CD4-positive, alpha-beta T cell (primary cell): ENCODE results near the gene MYORG. TPM values are rescaled to one million over a fixed set of nuclear protein-coding genes. Genes with fewer than 3 reads are reported as not detected.

ENCODE experiments used
- ATAC-seq: fragments of 200-7000 bp; cut with Tn5 transposase; one replicate; pipeline ENCODE4 v1.10.0; 2022; ENCODE audit warnings: mild to moderate bottlenecking; ENCODE audit not compliant: poor library complexity
- CTCF ChIA-PET: fragments of 350-600 bp; sonication (Branson Sonifier 250); formaldehyde crosslinking; loops from one replicate; lab custom pipeline; 2021; ENCODE audit warnings: antibody characterized with exemption, inconsistent platforms; lab: Charles Lee
- POLR2A ChIA-PET: fragments of 350-600 bp; sonication (Branson Sonifier 250); formaldehyde crosslinking; loops from one replicate; lab custom pipeline; 2021; ENCODE audit warnings: antibody characterized with exemption, inconsistent platforms; lab: Charles Lee
- DNase-seq, 14 experiments: peaks; one replicate each; pipeline ENCODE4 v3.0.0-alpha.2; 2013 to 2020; ENCODE audit warnings: mixed read lengths in 2 of 14
- H3K27ac ChIP-seq, 2 donors: one replicate each; pipeline versions ENCODE4 v1.5.1 to v1.7.0; 2013; ENCODE audit warnings: low read length in 2 of 2, low read depth in 1 of 2, mild to moderate bottlenecking in 1 of 2
- H3K27me3 ChIP-seq, 2 experiments: 1 replicate in 1 of 2; 2 replicates in 1 of 2; pipeline versions ENCODE4 v1.6.1 to v1.7.0; 2013; ENCODE audit warnings: low read length in 2 of 2, control low read depth in 1 of 2, mild to moderate bottlenecking in 1 of 2, moderate library complexity in 1 of 2; ENCODE audit not compliant: insufficient read depth in 2 of 2, control insufficient read depth in 1 of 2
- H3K36me3 ChIP-seq: one replicate; pipeline ENCODE4 v1.6.1; 2013; ENCODE audit warnings: low read length, control low read depth; ENCODE audit not compliant: insufficient read depth
- H3K4me1 ChIP-seq: one replicate; pipeline ENCODE4 v1.6.1; 2013; ENCODE audit warnings: low read length, control low read depth; ENCODE audit not compliant: insufficient read depth
- H3K4me3 ChIP-seq: one replicate; pipeline ENCODE4 v1.5.1; 2013; ENCODE audit warnings: mild to moderate bottlenecking, low read length, moderate library complexity
- H3K9me3 ChIP-seq, 2 experiments: 1 replicate in 1 of 2; 2 replicates in 1 of 2; pipeline versions ENCODE4 v1.6.1 to v1.7.0; 2013; ENCODE audit warnings: low read length in 2 of 2, mild to moderate bottlenecking in 2 of 2, control low read depth in 1 of 2, moderate library complexity in 1 of 2; ENCODE audit not compliant: control insufficient read depth in 1 of 2, insufficient read depth in 1 of 2
- H3K27ac Mint-ChIP-seq: one replicate; pipeline ENCODE4 v1.8.0; 2020; ENCODE audit warnings: mixed read lengths
- H3K27me3 Mint-ChIP-seq: one replicate; pipeline ENCODE4 v1.8.0; 2021; ENCODE audit warnings: mixed read lengths
- H3K36me3 Mint-ChIP-seq: one replicate; pipeline ENCODE4 v1.8.0; 2021; ENCODE audit warnings: low read depth, mixed read lengths
- H3K4me1 Mint-ChIP-seq: one replicate; pipeline ENCODE4 v1.8.0; 2021; ENCODE audit warnings: low read depth, mixed read lengths
- H3K4me3 Mint-ChIP-seq: one replicate; pipeline ENCODE4 v1.8.0; 2020; ENCODE audit warnings: mild to moderate bottlenecking, mixed read lengths
- H3K9me3 Mint-ChIP-seq: one replicate; pipeline ENCODE4 v1.8.0; 2020; ENCODE audit warnings: mixed read lengths
- CTCF ChIP-seq: fragments of 200-600 bp; IDR thresholded peaks from one replicate; pipeline ENCODE4 v1.8.0; 2022; ENCODE audit warnings: antibody characterized with exemption, mild to moderate bottlenecking
- intact Hi-C, 2 experiments: fragments of 100-400 bp; cut with DNase I in 1 of 2; cut with micrococcal nuclease in 1 of 2; formaldehyde crosslinking; loops; one replicate each; pipeline versions ENCODE4 v1.15.1 to v1.9.0; 2023 to 2025; cut with DNase I, micrococcal nuclease
- total RNA-seq, 174 experiments: library from RNA in 2 of 174; stranded (reverse) in 2 of 174; gene quantifications; one replicate each; pipeline ENCODE4 v1.2.3 and lab custom pipeline; 2021 to 2026

MYORG gene
- total RNA-seq, 2 experiments from 2014 or later = 0.42 to 0.58 TPM

- DNase-seq (no peak), ATAC-seq (no peak)
- Mint-ChIP-seq H3K27ac (no peak overlapping the region), H3K36me3 (peaks cover 60% of the 10 kb centered on the region), H3K27me3 (no peaks in the 10 kb centered on the region), H3K4me1 (peaks cover 11% of the 10 kb centered on the region), H3K9me3 (no peaks in the 10 kb centered on the region), H3K4me3 (no peak overlapping the region)
- H3K27me3 ChIP-seq = no peaks in the 10 kb centered on the region
- H3K9me3 ChIP-seq = no peaks in the 10 kb centered on the region
- intact Hi-C loops = no loop called here
- CTCF ChIA-PET = no interaction called here
- no peak for TF ChIP-seq CTCF
- H3K4me3 ChIP-seq = no peak overlapping the region
- no peaks in the 10 kb centered on the region for H3K4me1 ChIP-seq
- peaks cover 41% of the 10 kb centered on the region for H3K36me3 ChIP-seq
- POLR2A ChIA-PET = no interaction called here
- H3K27ac ChIP-seq = no peak overlapping the region
Observed at GRCh38 chr9:34337403-34337802, 39.3 kb downstream of the MYORG start.

GRCh38 chr9:34335376-34335775 lies 41.3 kb downstream of the MYORG start:
- H3K36me3 ChIP-seq = peaks cover 28% of the 10 kb centered on the region
- DNase-seq (no peak), ATAC-seq (no peak)
- H3K27ac Mint-ChIP-seq = no peak overlapping the region
- H3K36me3 Mint-ChIP-seq = peaks cover 47% of the 10 kb centered on the region
- no peaks in the 10 kb centered on the region for H3K9me3 Mint-ChIP-seq
- POLR2A ChIA-PET = no interaction called here
- peaks cover 26% of the 10 kb centered on the region for H3K4me1 Mint-ChIP-seq
- H3K27ac ChIP-seq = no peak overlapping the region
- H3K4me3 ChIP-seq = no peak overlapping the region
- no peak overlapping the region for H3K4me3 Mint-ChIP-seq
- H3K4me1 ChIP-seq = peaks cover 5% of the 10 kb centered on the region
- no peaks in the 10 kb centered on the region for H3K9me3 ChIP-seq
- intact Hi-C loops = no loop called here
- H3K27me3 Mint-ChIP-seq = no peaks in the 10 kb centered on the region
- CTCF ChIA-PET = interaction anchor here (0.6 kb wide), 1 partner anchor 15 kb away, joined by 3 read pairs; no protein-coding TSS in a partner anchor
- TF ChIP-seq CTCF = no peak
- no peaks in the 10 kb centered on the region for H3K27me3 ChIP-seq

GRCh38 chr9:34334916-34335315 lies 41.8 kb downstream of the MYORG start:
- no peaks in the 10 kb centered on the region for H3K9me3 Mint-ChIP-seq
- H3K36me3 Mint-ChIP-seq = peaks cover 42% of the 10 kb centered on the region
- Histone ChIP-seq H3K9me3 (no peaks in the 10 kb centered on the region), H3K27me3 (no peaks in the 10 kb centered on the region), H3K4me1 (peaks cover 9% of the 10 kb centered on the region), H3K4me3 (no peak overlapping the region), H3K27ac (no peak overlapping the region), H3K36me3 (peaks cover 24% of the 10 kb centered on the region)
- DNase-seq (no peak), ATAC-seq (no peak)
- ChIA-PET CTCF (interaction anchor here (0.6 to 1.8 kb wide), 2 partner anchors 14 to 44 kb away, joined by 3 to 6 read pairs; no protein-coding TSS in a partner anchor), POLR2A (no interaction called here)
- no peak overlapping the region for H3K4me3 Mint-ChIP-seq
- intact Hi-C loops = loop anchor here (5.0 kb wide), 2 partner anchors 257 to 277 kb away; partner anchors contain the start of gene RPP25L (in 1 of the 2)
- H3K27me3 Mint-ChIP-seq = no peaks in the 10 kb centered on the region
- TF ChIP-seq CTCF = no peak
- no peak overlapping the region for H3K27ac Mint-ChIP-seq
- H3K4me1 Mint-ChIP-seq = peaks cover 30% of the 10 kb centered on the region
